A549 treated with ZK216348 at 1 μM for 4 hours (cell line): ENCODE measurements around the gene NAA60. TPM values are rescaled to one million over a fixed set of nuclear protein-coding genes. Genes with fewer than 3 reads are reported as not detected.

ENCODE experiments used
- total RNA-seq: library from RNA; stranded (reverse); fragments of 200-300 nt; extraction: Qiagen RNA extraction; gene quantifications from 5 replicates; pipeline ENCODE4 v1.2.3, GENCODE V29; 2022; ENCODE audit warnings: low read depth

NAA60 gene
- total RNA-seq: 42.9 to 53.5 TPM (median 52.2 TPM) in 5 replicates

GRCh38 chr16:3443108-3444031 is at the start of gene NAA60, which contains the start of gene ZNF597:
TSS of gene NAA60 (plus strand) at chr16:3443680. CDS start at chr16:3476228, 32,548 bp downstream.
TSS of gene ZNF597 (minus strand) at chr16:3443504. CDS start at chr16:3443153, 351 bp downstream.

DNA sequence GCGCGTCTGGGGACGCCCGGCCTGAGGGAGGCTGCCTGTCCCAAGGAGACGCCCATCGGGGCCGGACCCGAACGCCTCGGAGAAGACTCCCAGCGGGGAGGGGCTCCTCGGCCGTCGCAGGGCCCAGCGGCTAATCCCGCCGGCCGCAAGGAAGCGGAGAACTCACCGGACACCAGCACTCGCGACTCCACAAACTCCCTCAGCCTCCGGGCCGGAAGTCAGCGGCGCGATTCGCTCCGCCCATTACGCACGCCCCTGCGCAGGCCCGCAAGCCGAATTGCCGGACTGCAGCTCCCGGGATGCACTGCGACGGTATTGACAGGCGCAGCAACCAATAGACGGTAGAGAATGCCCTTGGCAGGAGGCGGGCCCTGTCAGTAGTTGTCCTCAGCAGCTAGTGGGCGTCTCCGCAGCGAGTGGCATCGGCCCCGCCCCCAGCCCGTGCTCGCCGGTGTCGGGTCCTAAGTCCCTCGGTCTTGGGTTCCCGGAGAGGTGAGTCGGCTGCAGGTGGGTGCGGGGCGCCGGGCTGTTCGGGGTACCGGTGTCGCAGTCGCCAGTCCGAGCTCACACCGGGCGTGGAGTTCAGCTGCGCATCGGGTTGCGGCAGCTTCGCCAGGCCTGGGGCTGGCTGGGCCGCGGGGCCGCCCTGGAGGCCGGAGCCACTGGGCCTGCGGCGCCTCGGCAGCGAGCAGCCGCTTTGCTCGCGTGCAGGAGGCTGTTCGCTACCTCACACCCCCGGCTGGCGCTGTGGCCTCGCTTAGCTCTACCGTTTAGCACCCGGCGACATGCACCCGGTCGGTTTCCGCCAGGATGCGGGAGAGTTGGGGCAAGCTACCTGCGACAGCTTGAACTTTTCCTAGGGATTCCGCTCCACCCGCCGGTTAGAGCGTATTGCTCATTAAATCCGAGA is 42.4 kb upstream of the NAA60 start, which contains the start of the genes ZNF174 and ZSCAN32:
ZNF174 (plus strand) TSS at position 437 of the 910 bp plus-strand sequence. CDS start 790 bp downstream, outside the sequence.
ZSCAN32 (minus strand) TSS at position 226 of the 910 bp plus-strand sequence. CDS start 3,447 bp downstream, outside the sequence.

DNA sequence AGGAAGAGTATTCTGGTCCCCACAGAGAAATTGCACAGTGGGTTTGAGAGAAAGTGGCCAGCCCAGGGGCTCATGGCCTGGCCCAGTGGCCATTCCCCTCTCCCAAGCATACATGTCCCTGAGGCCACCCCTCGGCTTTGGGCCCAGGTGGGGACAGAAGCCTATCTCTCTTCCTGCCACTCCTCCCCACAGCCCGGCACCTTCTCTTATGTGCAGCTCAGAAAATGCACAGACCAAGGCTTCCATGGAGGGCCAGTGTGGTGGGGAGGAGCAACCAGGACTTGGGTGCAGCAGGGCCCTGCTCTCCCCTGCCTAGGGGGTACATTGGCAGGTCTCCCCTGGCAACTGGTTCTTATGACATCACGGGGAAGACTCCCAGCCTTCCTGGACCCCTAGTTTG is 51.7 kb downstream of the NAA60 start, which contains the start of gene C16orf90:
C16orf90 (minus strand) TSS at position 314 of the 400 bp plus-strand sequence; CDS start at position 246, 68 bp downstream.

Other genes with a start within 250 kb of the NAA60 start
- gene ZNF200, start 208.5 kb upstream of the NAA60 start, total RNA-seq: 7.4 to 9.6 TPM (median 8.4 TPM) in 5 replicates
- not detected in 5 replicates for gene MEFV, start 187.0 kb upstream of the NAA60 start, total RNA-seq
- 33.6 to 39.7 TPM (median 38.0 TPM) in 5 replicates for gene ZNF263, start 160.2 kb upstream of the NAA60 start, total RNA-seq
- gene TIGD7, start 138.2 kb upstream of the NAA60 start, total RNA-seq: 0.76 to 2.0 TPM (median 1.4 TPM) in 5 replicates
- 10.2 to 14.2 TPM (median 12.4 TPM) in 5 replicates for gene ZNF75A, start 138.2 kb upstream of the NAA60 start, total RNA-seq
- not detected in 5 replicates for gene OR2C1, start 87.8 kb upstream of the NAA60 start, total RNA-seq
- gene ZSCAN32, start 42.7 kb upstream of the NAA60 start, total RNA-seq: 10.1 to 16.8 TPM (median 15.4 TPM) in 5 replicates
- gene ZNF174, start 42.5 kb upstream of the NAA60 start, total RNA-seq: 12.6 to 18.1 TPM (median 13.9 TPM) in 5 replicates
- gene ZNF597, start 176 bp upstream of the NAA60 start, total RNA-seq: 0.85 to 1.3 TPM (median 0.95 TPM) in 5 replicates
- not detected in 5 replicates for gene C16orf90, start 51.8 kb downstream of the NAA60 start, total RNA-seq
- gene CLUAP1, start 57.3 kb downstream of the NAA60 start, total RNA-seq: 20.3 to 25.3 TPM (median 21.7 TPM) in 5 replicates
- gene NLRC3, start 133.7 kb downstream of the NAA60 start, total RNA-seq: 0.04 to 0.05 TPM in 2 of 5 replicates, not detected in the others
- gene SLX4, start 167.9 kb downstream of the NAA60 start, total RNA-seq: 3.1 to 5.8 TPM (median 5.6 TPM) in 5 replicates
- gene DNASE1, start 211.0 kb downstream of the NAA60 start, total RNA-seq: 0.90 to 4.3 TPM (median 4.2 TPM) in 5 replicates